ENCODE results near the gene SMYD3. TPM values are rescaled to one million over a fixed set of nuclear protein-coding genes. Genes with fewer than 3 reads are reported as not detected.

SMYD3 gene
- total and polyA plus RNA-seq, 2 of the 13 experiments (the other 11 are each of a cell fraction or from before 2014, with no cell fraction given) = 27.7 to 35.8 TPM

- TF ChIP-seq CTCF (CRISPR knock-in tag; IDR thresholded peaks at IDR 0.05) (peak; percentile 21; the same call in 1 of the 2 replicates), ZFYVE20 (CRISPR knock-in tag; IDR thresholded peaks at IDR 0.05; ENCODE audit: borderline replicate concordance, low read depth) (no peak)
Observed at GRCh38 chr1:246147524-246148461, 359.3 kb downstream of the SMYD3 start (continued).

GRCh38 chr1:246146804-246147523, 360.1 kb downstream of the SMYD3 start:
- H3K79me2 ChIP-seq (ENCODE audit: insufficient read depth, low read length) = no peaks in the 10 kb centered on the region
- in situ Hi-C loops (cut with HindIII; ENCODE audit: extremely low pct_ligation_motif_present, low pct_unique_long_range_greater_than_20kb) = no loop called here
- no peaks in the 10 kb centered on the region for H3K36me3 ChIP-seq (replicated peaks in 1 of 2; ENCODE audit: control insufficient read depth in 1 of 2, insufficient read depth in 2 of 2, low read length in 2 of 2)
- BruUV-seq (replicated peaks) = no TSS peak
- ChIA-PET CTCF (ENCODE audit: low intra/inter-chr PET ratio, low total read pairs) (no interaction called here), POLR2A (no interaction called here)
- no peaks in the 10 kb centered on the region for H3K9me3 ChIP-seq (ENCODE audit: low read length)
- no peak for DNase-seq (ENCODE audit: low spot score)
- H2AFZ ChIP-seq (ENCODE audit: low read length) = no peak overlapping the region
- 97% methylated on average over 23 of the region's 25 CpGs for WGBS (ENCODE audit: low lambda C conversion rate)
- ATAC-seq = no peak
- intact Hi-C loops (cut with micrococcal nuclease; ENCODE audit: unreplicated experiment) = no loop called here
- no peaks in the 10 kb centered on the region for H4K20me1 ChIP-seq (ENCODE audit: insufficient read depth, low read length)
- H3K4me1 ChIP-seq (ENCODE audit: insufficient read depth, low read length) = no peaks in the 10 kb centered on the region
- no peak overlapping the region for H3K4me2 ChIP-seq (ENCODE audit: low read depth, low read length)
- no peak overlapping the region for H3K27ac ChIP-seq (ENCODE audit: extremely low read length, insufficient read depth, low read length)
- no peaks in the 10 kb centered on the region for H3K27me3 ChIP-seq (ENCODE audit: control insufficient read depth in 1 of 2, insufficient read depth in 2 of 2, low read length in 2 of 2)
- no peak for FAIRE-seq
- H3K9ac ChIP-seq (ENCODE audit: insufficient read depth, low read depth, low read length) = no peak overlapping the region
- TF ChIP-seq ZBTB37 (CRISPR knock-in tag; IDR thresholded peaks at IDR 0.05) = no peak
- no peak for TF ChIP-seq ETV5 (CRISPR knock-in tag; IDR thresholded peaks at IDR 0.05; ENCODE audit: borderline replicate concordance)
- no peak for TF ChIP-seq ZNF580 (CRISPR knock-in tag; IDR thresholded peaks at IDR 0.05; ENCODE audit: borderline replicate concordance, low read depth)
- no peak for TF ChIP-seq ZBTB4 (CRISPR knock-in tag; IDR thresholded peaks at IDR 0.05; ENCODE audit: borderline replicate concordance)
- TF ChIP-seq THAP8 (CRISPR knock-in tag; IDR thresholded peaks at IDR 0.05; ENCODE audit: borderline replicate concordance) = no peak
- no peak for TF ChIP-seq ZNF350 (CRISPR knock-in tag; IDR thresholded peaks at IDR 0.05; ENCODE audit: borderline replicate concordance, low read depth)
- TF ChIP-seq HDAC2 (CRISPR knock-in tag; IDR thresholded peaks at IDR 0.05) = no peak
- no peak for TF ChIP-seq ZSCAN29 (CRISPR knock-in tag; conservative IDR thresholded peaks at IDR 0.05)
- no peak for TF ChIP-seq ZNF224 (CRISPR knock-in tag; IDR thresholded peaks at IDR 0.05)
- H3K4me3 ChIP-seq (replicated peaks in 1 of 3; ENCODE audit: insufficient read depth in 1 of 3, low read depth in 2 of 3, low read length in 3 of 3) = no peak overlapping the region
